ENCODE measurements around the gene UMODL1.

Gene UMODL1

GRCh38 chr21:42040411-42041180, 30.5 kb upstream of the UMODL1 start:
- peaks cover 10% of the 10 kb centered on the region for H3K27me3 Mint-ChIP-seq (ENCODE audit: low read depth)
- H3K4me3 Mint-ChIP-seq: no peak overlapping the region
- peaks cover 8% of the 10 kb centered on the region for H3K4me1 Mint-ChIP-seq
- no peaks in the 10 kb centered on the region for H3K36me3 Mint-ChIP-seq (ENCODE audit: low read depth)
- TF ChIP-seq CTCF (IDR thresholded peaks at IDR 0.05; ENCODE audit: unreplicated experiment in 3 of 3): no peak
- H3K9me3 Mint-ChIP-seq: peaks cover 5% of the 10 kb centered on the region
- H3K27ac Mint-ChIP-seq: no peak overlapping the region

- TF ChIP-seq CTCF (IDR thresholded peaks at IDR 0.05; ENCODE audit: unreplicated experiment in 3 of 3): no peak
- Mint-ChIP-seq H3K27me3 (ENCODE audit: low read depth) (peaks cover 7% of the 10 kb centered on the region), H3K27ac (no peak overlapping the region), H3K36me3 (ENCODE audit: low read depth) (no peaks in the 10 kb centered on the region), H3K4me3 (no peak overlapping the region), H3K4me1 (peaks cover 8% of the 10 kb centered on the region), H3K9me3 (peaks cover 5% of the 10 kb centered on the region)
These were observed 29.9 kb upstream of the UMODL1 start for GRCh38 chr21:42041246-42041645.

GRCh38 chr21:42041711-42042110, 29.4 kb upstream of the UMODL1 start:
- TF ChIP-seq CTCF (IDR thresholded peaks at IDR 0.05; ENCODE audit: unreplicated experiment in 3 of 3): no peak
- H3K4me3 Mint-ChIP-seq: no peak overlapping the region
- H3K4me1 Mint-ChIP-seq: peaks cover 8% of the 10 kb centered on the region
- H3K9me3 Mint-ChIP-seq: peaks cover 5% of the 10 kb centered on the region
- no peaks in the 10 kb centered on the region for H3K36me3 Mint-ChIP-seq (ENCODE audit: low read depth)
- peaks cover 7% of the 10 kb centered on the region for H3K27me3 Mint-ChIP-seq (ENCODE audit: low read depth)
- no peak overlapping the region for H3K27ac Mint-ChIP-seq

GRCh38 chr21:42042651-42043050, 28.5 kb upstream of the UMODL1 start:
- no peaks in the 10 kb centered on the region for H3K36me3 Mint-ChIP-seq (ENCODE audit: low read depth)

GRCh38 chr21:42043201-42043895, 27.8 kb upstream of the UMODL1 start:
- TF ChIP-seq CTCF (IDR thresholded peaks at IDR 0.05; ENCODE audit: unreplicated experiment in 3 of 3): no peak
- no peak overlapping the region for H3K4me3 Mint-ChIP-seq
- H3K9me3 Mint-ChIP-seq: peaks cover 2% of the 10 kb centered on the region
- H3K27me3 Mint-ChIP-seq (ENCODE audit: low read depth): peaks cover 14% of the 10 kb centered on the region
- H3K4me1 Mint-ChIP-seq: peaks cover 8% of the 10 kb centered on the region
- H3K36me3 Mint-ChIP-seq (ENCODE audit: low read depth): no peaks in the 10 kb centered on the region
- H3K27ac Mint-ChIP-seq: no peak overlapping the region

More at GRCh38 chr21:42042651-42043050, 28.5 kb upstream of the UMODL1 start:
- Mint-ChIP-seq H3K27ac (no peak overlapping the region), H3K4me3 (no peak overlapping the region), H3K27me3 (ENCODE audit: low read depth) (peaks cover 13% of the 10 kb centered on the region), H3K9me3 (peaks cover 3% of the 10 kb centered on the region), H3K4me1 (peaks cover 8% of the 10 kb centered on the region)
- TF ChIP-seq CTCF (IDR thresholded peaks at IDR 0.05; ENCODE audit: unreplicated experiment in 3 of 3): no peak
